H9 (cell line): Measurements from ENCODE around the gene BZW1. TPM values are rescaled to one million over a fixed set of nuclear protein-coding genes. Genes with fewer than 3 reads are reported as not detected.

Experiments used
- DNase-seq: peaks from one replicate; pipeline ENCODE4 v3.0.0-alpha.2; 2017
- H2AFZ ChIP-seq: one replicate; pipeline ENCODE4 v1.6.1; 2013; ENCODE audit warnings: mild to moderate bottlenecking, low read length, control low read depth, moderate library complexity
- H2AK5ac ChIP-seq: 2 replicates; pipeline ENCODE4 v1.6.1; 2013; ENCODE audit warnings: low read length, control low read depth, mixed read lengths; ENCODE audit not compliant: insufficient read length
- H2BK120ac ChIP-seq: one replicate; pipeline ENCODE4 v1.6.1; 2013; ENCODE audit warnings: low read depth, mild to moderate bottlenecking, low read length, control low read depth, inconsistent platforms; ENCODE audit not compliant: poor library complexity, severe bottlenecking
- H2BK12ac ChIP-seq: 2 replicates; pipeline ENCODE4 v1.6.1; 2013; ENCODE audit warnings: low read length, control low read depth, mixed read lengths, low read depth; ENCODE audit not compliant: insufficient read length
- H2BK15ac ChIP-seq: 2 replicates; pipeline ENCODE4 v1.6.1; 2013; ENCODE audit warnings: low read depth, low read length, control low read depth
- H2BK20ac ChIP-seq: one replicate; pipeline ENCODE4 v1.6.1; 2013; ENCODE audit warnings: low read depth, mild to moderate bottlenecking, low read length, control low read depth, inconsistent platforms; ENCODE audit not compliant: poor library complexity, severe bottlenecking
- H2BK5ac ChIP-seq: 2 replicates; pipeline ENCODE4 v1.6.1; 2013; ENCODE audit warnings: low read length, control low read depth, mixed read lengths; ENCODE audit not compliant: insufficient read length
- H3K14ac ChIP-seq: 2 replicates; pipeline ENCODE4 v1.6.1; 2013; ENCODE audit warnings: low read length, control low read depth; ENCODE audit not compliant: insufficient read depth
- H3K18ac ChIP-seq: 2 replicates; pipeline ENCODE4 v1.6.1; 2013; ENCODE audit warnings: low read depth, mild to moderate bottlenecking, mixed read lengths, low read length, control low read depth; ENCODE audit not compliant: insufficient read length
- H3K23ac ChIP-seq: 2 replicates; pipeline ENCODE4 v1.6.1; 2013; ENCODE audit warnings: low read length, control low read depth, mixed read lengths, low read depth; ENCODE audit not compliant: insufficient read length
- H3K23me2 ChIP-seq: 2 replicates; pipeline ENCODE4 v1.6.1; 2013; ENCODE audit warnings: low read depth, mild to moderate bottlenecking, mixed read lengths, low read length, control low read depth; ENCODE audit not compliant: insufficient read length, poor library complexity, severe bottlenecking
- H3K27ac ChIP-seq: 2 replicates; pipeline ENCODE4 v1.5.1; 2013; ENCODE audit warnings: low read length, control low read depth, mixed read lengths, low read depth; ENCODE audit not compliant: insufficient read length
- H3K27me3 ChIP-seq: 2 replicates; pipeline ENCODE4 v1.6.1; 2013; ENCODE audit warnings: low read length, control low read depth, inconsistent platforms; ENCODE audit not compliant: insufficient read depth
- H3K4ac ChIP-seq: 2 replicates; pipeline ENCODE4 v1.6.1; 2013; ENCODE audit warnings: low read depth, mild to moderate bottlenecking, control low read depth, inconsistent platforms, low read length, moderate library complexity
- H3K4me1 ChIP-seq: 2 replicates; pipeline ENCODE4 v1.6.1; 2013; ENCODE audit warnings: low read length, control low read depth, inconsistent platforms; ENCODE audit not compliant: insufficient read depth
- H3K4me2 ChIP-seq: 2 replicates; pipeline ENCODE4 v1.6.1; 2013; ENCODE audit warnings: low read length, control low read depth, mixed read lengths; ENCODE audit not compliant: insufficient read length, insufficient read depth
- H3K56ac ChIP-seq: 2 replicates; pipeline ENCODE4 v1.6.1; 2013; ENCODE audit warnings: low read depth, mild to moderate bottlenecking, mixed read lengths, low read length, control low read depth; ENCODE audit not compliant: insufficient read length
- H3K79me1 ChIP-seq: 2 replicates; pipeline ENCODE4 v1.6.1; 2013; ENCODE audit warnings: low read depth, mild to moderate bottlenecking, moderate library complexity, low read length, control low read depth, inconsistent platforms; ENCODE audit not compliant: insufficient read depth, poor library complexity, severe bottlenecking
- H3K79me2 ChIP-seq: 2 replicates; pipeline ENCODE4 v1.6.1; 2013; ENCODE audit warnings: low read length, control low read depth, inconsistent platforms; ENCODE audit not compliant: insufficient read depth
- H3K9ac ChIP-seq: 2 replicates; pipeline ENCODE4 v1.6.1; 2013; ENCODE audit warnings: low read length, control low read depth, mixed read lengths; ENCODE audit not compliant: insufficient read length; ENCODE audit errors: extremely low read depth
- H3K9me3 ChIP-seq: one replicate; pipeline ENCODE4 v1.6.1; 2013; ENCODE audit warnings: low read depth, low read length, inconsistent platforms; ENCODE audit not compliant: control insufficient read depth
- H3T11ph ChIP-seq: one replicate; pipeline ENCODE4 v1.6.1; 2013; ENCODE audit warnings: mild to moderate bottlenecking, low read length, control low read depth, inconsistent platforms
- H4K20me1 ChIP-seq: one replicate; pipeline ENCODE4 v1.6.1; 2013; ENCODE audit not compliant: control insufficient read depth, insufficient read length, insufficient read depth
- H4K5ac ChIP-seq: 2 replicates; pipeline ENCODE4 v1.6.1; 2013; ENCODE audit warnings: low read depth, mild to moderate bottlenecking, mixed read lengths, low read length, control low read depth; ENCODE audit not compliant: insufficient read length
- H4K8ac ChIP-seq: replicated peaks from 2 replicates; pipeline ENCODE4 v1.6.1; 2013; ENCODE audit warnings: low read length, control low read depth, mixed read lengths, low read depth; ENCODE audit not compliant: insufficient read length
- H4K91ac ChIP-seq: 2 replicates; pipeline ENCODE4 v1.6.1; 2013; ENCODE audit warnings: low read depth, mild to moderate bottlenecking, moderate library complexity, mixed read lengths, low read length, control low read depth; ENCODE audit not compliant: insufficient read length
- H3K27ac Mint-ChIP-seq, 3 experiments: 2 replicates in 2 of 3; 3 replicates in 1 of 3; pipeline ENCODE4 v1.8.0; 2020 to 2021; ENCODE audit warnings: mixed read lengths in 3 of 3, mild to moderate bottlenecking in 1 of 3, moderate library complexity in 1 of 3
- H3K27me3 Mint-ChIP-seq: 2 replicates; pipeline ENCODE4 v1.8.0; 2021; ENCODE audit warnings: low read depth, mild to moderate bottlenecking, moderate library complexity, mixed read lengths
- H3K36me3 Mint-ChIP-seq, 3 experiments: 2 replicates in 2 of 3; 3 replicates in 1 of 3; pipeline ENCODE4 v1.8.0; 2020 to 2021; ENCODE audit warnings: low read depth in 3 of 3, mixed read lengths in 3 of 3; ENCODE audit not compliant: insufficient read depth in 1 of 3
- H3K4me1 Mint-ChIP-seq, 2 experiments: 2 replicates each; pipeline ENCODE4 v1.8.0; 2020; ENCODE audit warnings: mixed read lengths in 2 of 2
- H3K4me3 Mint-ChIP-seq, 2 experiments: 2 replicates in 1 of 2; 3 replicates in 1 of 2; pipeline ENCODE4 v1.8.0; 2020 to 2021; ENCODE audit warnings: mild to moderate bottlenecking in 2 of 2, mixed read lengths in 2 of 2, moderate library complexity in 1 of 2
- H3K9me3 Mint-ChIP-seq, 2 experiments: 2 replicates in 1 of 2; 3 replicates in 1 of 2; pipeline ENCODE4 v1.8.0; 2020; ENCODE audit warnings: mild to moderate bottlenecking in 2 of 2, mixed read lengths in 2 of 2, moderate library complexity in 1 of 2
- CTCF ChIP-seq: fragments of 200-600 bp; sonication (generic); conservative IDR thresholded peaks from 3 replicates; pipeline ENCODE4 v1.8.0; 2021; ENCODE audit warnings: antibody characterized with exemption, mild to moderate bottlenecking
- WGBS: extraction: QIAGEN DNeasy Blood & Tissue Kit; methylation state at CpG from one replicate; pipeline ENCODE4 v1.1.7; 2013; ENCODE audit warnings: missing lambda C conversion rate, low lambda C conversion rate, mixed read lengths; ENCODE audit not compliant: insufficient read length; ENCODE audit errors: extremely low coverage; 5-methylcytosine and 5-hydroxymethylcytosine counted together
- total RNA-seq: library from RNA; stranded (reverse); gene quantifications from 2 replicates; pipeline ENCODE4 v1.2.1, GENCODE V29; 2021

The BZW1 gene
- total RNA-seq, 1 experiment from 2014 or later = 370 TPM

GRCh38 chr2:200843993-200844948, 32.6 kb downstream of the BZW1 start:
- H3K4me2 ChIP-seq = no peak overlapping the region
- no peak overlapping the region for H2BK5ac ChIP-seq
- no peaks in the 10 kb centered on the region for H3K23me2 ChIP-seq
- no peak overlapping the region for H3K27ac ChIP-seq
- H4K91ac ChIP-seq = no peak overlapping the region
- H4K20me1 ChIP-seq = no peaks in the 10 kb centered on the region
- no peak overlapping the region for H2AFZ ChIP-seq
- no peak overlapping the region for H2BK120ac ChIP-seq
- H3K18ac ChIP-seq = no peak overlapping the region
- H3K36me3 Mint-ChIP-seq = no peaks in the 10 kb centered on the region
- H3K27me3 ChIP-seq = no peaks in the 10 kb centered on the region
- no peaks in the 10 kb centered on the region for H3K79me2 ChIP-seq
- TF ChIP-seq CTCF = no peak
- no peak overlapping the region for H3K4ac ChIP-seq
- H3K79me1 ChIP-seq = no peaks in the 10 kb centered on the region
- no peak overlapping the region for H3T11ph ChIP-seq
- no peaks in the 10 kb centered on the region; the same call in 1 of the 2 replicates for H3K4me1 ChIP-seq
- H3K4me3 Mint-ChIP-seq = no peak overlapping the region
- H3K9me3 Mint-ChIP-seq = no peaks in the 10 kb centered on the region
- H2BK15ac ChIP-seq = no peak overlapping the region
- H2AK5ac ChIP-seq = no peak overlapping the region
- H3K23ac ChIP-seq = no peak overlapping the region
- no peaks in the 10 kb centered on the region for H3K9me3 ChIP-seq
- no peak overlapping the region for H2BK12ac ChIP-seq
- H4K5ac ChIP-seq = no peak overlapping the region
- no peak overlapping the region; the same call in 1 of the 2 replicates for H3K14ac ChIP-seq
- DNase-seq = no peak
- no peak overlapping the region for H3K27ac Mint-ChIP-seq
- H3K27me3 Mint-ChIP-seq = no peaks in the 10 kb centered on the region; the same call in none of the 2 replicates
- H3K56ac ChIP-seq = no peak overlapping the region
- no peak overlapping the region for H4K8ac ChIP-seq
- no CpG with 5 or more reads among the region's 24 CpGs for WGBS
- no peak overlapping the region for H2BK20ac ChIP-seq
- H3K9ac ChIP-seq = no peak overlapping the region
- H3K4me1 Mint-ChIP-seq = peaks cover 4 to 7% of the 10 kb centered on the region in 2 experiments; a peak in 2 of 4 replicates
